CD14-positive monocyte (primary cell): ENCODE data around the gene ATP6V0A4. TPM values are rescaled to one million over a fixed set of nuclear protein-coding genes. Genes with fewer than 3 reads are reported as not detected.

Experiments used
- DNase-seq, 3 donors: peaks; one replicate each; pipeline ENCODE4 v3.0.0-alpha.2; 2011 to 2022
- H2AFZ ChIP-seq: 2 replicates; pipeline ENCODE4 v1.6.0; 2012; ENCODE audit warnings: mild to moderate bottlenecking, low read depth, low read length, inconsistent platforms; ENCODE audit not compliant: insufficient read depth, poor library complexity, severe bottlenecking
- H3K27ac ChIP-seq, 2 donors: 1 replicate in 1 of 2; 2 replicates in 1 of 2; pipeline ENCODE4 v1.5.1; 2012 to 2013; ENCODE audit warnings: low read length in 2 of 2, control low read depth in 1 of 2, inconsistent platforms in 1 of 2, low read depth in 1 of 2, mild to moderate bottlenecking in 1 of 2
- H3K27me3 ChIP-seq, 2 donors: one replicate each; pipeline versions ENCODE4 v1.6.0 to v1.6.1; 2011 to 2013; ENCODE audit warnings: low read length in 2 of 2; ENCODE audit not compliant: control insufficient read depth in 2 of 2, insufficient read depth in 2 of 2
- H3K36me3 ChIP-seq, 2 donors: replicated peaks in 1 of 2; 1 replicate in 1 of 2; 2 replicates in 1 of 2; pipeline versions ENCODE4 v1.5.1 to v1.6.1; 2012 to 2013; ENCODE audit warnings: low read length in 2 of 2, control low read depth in 1 of 2, inconsistent platforms in 1 of 2, mild to moderate bottlenecking in 1 of 2; ENCODE audit not compliant: insufficient read depth in 2 of 2, control insufficient read depth in 1 of 2
- H3K4me1 ChIP-seq, 2 donors: 1 replicate in 1 of 2; 2 replicates in 1 of 2; pipeline versions ENCODE4 v1.5.1 to v1.6.1; 2012 to 2013; ENCODE audit warnings: low read length in 2 of 2, control low read depth in 1 of 2, inconsistent platforms in 1 of 2, mild to moderate bottlenecking in 1 of 2, moderate library complexity in 1 of 2; ENCODE audit not compliant: insufficient read depth in 2 of 2, control insufficient read depth in 1 of 2
- H3K4me2 ChIP-seq: replicated peaks from 2 replicates; pipeline ENCODE3; 2012; ENCODE audit warnings: low read length, moderate library complexity, mild to moderate bottlenecking; ENCODE audit not compliant: poor library complexity, severe bottlenecking; ENCODE audit errors: extremely low read depth
- H3K4me3 ChIP-seq, 3 experiments: fragments of 200-600 bp in 1 of 3; sonication (generic) in 1 of 3; replicated peaks in 1 of 3; 1 replicate in 2 of 3; 2 replicates in 1 of 3; pipeline ENCODE4 v1.5.1; 2011 to 2013; ENCODE audit warnings: low read length in 3 of 3, mild to moderate bottlenecking in 3 of 3, control low read depth in 2 of 3, low read depth in 2 of 3, inconsistent platforms in 1 of 3, moderate library complexity in 1 of 3
- H3K79me2 ChIP-seq: 2 replicates; pipeline ENCODE4 v1.6.0; 2012; ENCODE audit warnings: mild to moderate bottlenecking, control low read depth, inconsistent platforms, low read length, moderate library complexity; ENCODE audit not compliant: insufficient read depth
- H3K9ac ChIP-seq: 2 replicates; pipeline ENCODE4 v1.6.0; 2017; ENCODE audit warnings: low read length, mild to moderate bottlenecking; ENCODE audit not compliant: insufficient read depth, poor library complexity, severe bottlenecking
- H3K9me3 ChIP-seq, 2 donors: replicated peaks in 1 of 2; 1 replicate in 1 of 2; 2 replicates in 1 of 2; pipeline versions ENCODE4 v1.5.1 to v1.6.1; 2012 to 2013; ENCODE audit warnings: low read length in 2 of 2, control low read depth in 1 of 2; ENCODE audit not compliant: control insufficient read depth in 1 of 2, insufficient read depth in 1 of 2
- H4K20me1 ChIP-seq: 2 replicates; pipeline ENCODE4 v1.6.0; 2012; ENCODE audit warnings: mild to moderate bottlenecking, low read length, control low read depth, moderate library complexity; ENCODE audit not compliant: insufficient read depth
- H3K27ac Mint-ChIP-seq, 7 donors: one replicate each; pipeline ENCODE4 v1.8.0; 2020; ENCODE audit warnings: mild to moderate bottlenecking in 7 of 7, mixed read lengths in 7 of 7, moderate library complexity in 6 of 7, inconsistent platforms in 2 of 7
- H3K27me3 Mint-ChIP-seq, 3 donors: one replicate each; pipeline ENCODE4 v1.8.0; 2021 to 2022; ENCODE audit warnings: low read depth in 3 of 3, mild to moderate bottlenecking in 3 of 3, mixed read lengths in 3 of 3, moderate library complexity in 3 of 3, inconsistent platforms in 1 of 3
- H3K36me3 Mint-ChIP-seq, 2 donors: one replicate each; pipeline ENCODE4 v1.8.0; 2020; ENCODE audit warnings: mixed read lengths in 2 of 2, inconsistent platforms in 1 of 2, mild to moderate bottlenecking in 1 of 2
- H3K4me1 Mint-ChIP-seq: one replicate; pipeline ENCODE4 v1.8.0; 2020; ENCODE audit warnings: mild to moderate bottlenecking, mixed read lengths
- H3K4me3 Mint-ChIP-seq, 2 donors: one replicate each; pipeline ENCODE4 v1.8.0; 2020; ENCODE audit warnings: mild to moderate bottlenecking in 2 of 2, mixed read lengths in 2 of 2, moderate library complexity in 1 of 2
- H3K9me3 Mint-ChIP-seq, 7 donors: one replicate each; pipeline ENCODE4 v1.8.0; 2020 to 2022; ENCODE audit warnings: mixed read lengths in 7 of 7, mild to moderate bottlenecking in 6 of 7, moderate library complexity in 6 of 7, inconsistent platforms in 2 of 7
- WGBS: methylation state at CpG from one replicate; pipeline ENCODE4 v1.1.5; 2013; ENCODE audit warnings: missing lambda C conversion rate; ENCODE audit not compliant: insufficient coverage; 5-methylcytosine and 5-hydroxymethylcytosine counted together
- intact Hi-C, 2 donors: fragments of 100-400 bp; cut with micrococcal nuclease; formaldehyde crosslinking; loops; one replicate each; pipeline versions ENCODE4 v1.15.0 to v1.15.1; 2023
- polyA plus RNA-seq, 3 donors: library from polyadenylated mRNA; depleted of rRNA in 1 of 3; unstranded in 2 of 3; stranded (reverse) in 1 of 3; fragments of 300-500 nt in 2 of 3; fragments of >200 nt in 1 of 3; fragmentation: Illumina TruSeq in 2 of 3; gene quantifications; 1 replicate in 2 of 3; 2 replicates in 1 of 3; pipeline ENCODE4 v1.2.3, GENCODE V29; 2012 to 2021
- TF ChIP-seq, protein P1 (sequence below): fragments of 200-600 bp; IDR thresholded peaks from one replicate; pipeline ENCODE4 v1.8.0; 2022; ENCODE audit warnings: antibody characterized with exemption, mild to moderate bottlenecking

Gene ATP6V0A4
- polyA plus RNA-seq, 3 donors, result not detected

- H3K27me3 ChIP-seq, result no peaks in the 10 kb centered on the region
- H3K4me2 ChIP-seq, result no peak overlapping the region
- H3K27ac ChIP-seq, result no peak overlapping the region
- intact Hi-C loops, result no loop called here
- Mint-ChIP-seq H3K4me1 (no peaks in the 10 kb centered on the region), H3K36me3 (no peaks in the 10 kb centered on the region), H3K9me3 (peaks cover 0 to 5% (median 3%) of the 10 kb centered on the region in 7 donors), H3K4me3 (no peak overlapping the region), H3K27ac (peak overlapping the region in 1 of 7 donors; percentile 20), H3K27me3 (peaks cover 0 to 3% (median 1%) of the 10 kb centered on the region in 3 donors)
- no peaks in the 10 kb centered on the region for H3K79me2 ChIP-seq
- H2AFZ ChIP-seq, result no peak overlapping the region
- no peak for DNase-seq
- no peaks in the 10 kb centered on the region for H3K36me3 ChIP-seq
- TF ChIP-seq, protein P1, sequence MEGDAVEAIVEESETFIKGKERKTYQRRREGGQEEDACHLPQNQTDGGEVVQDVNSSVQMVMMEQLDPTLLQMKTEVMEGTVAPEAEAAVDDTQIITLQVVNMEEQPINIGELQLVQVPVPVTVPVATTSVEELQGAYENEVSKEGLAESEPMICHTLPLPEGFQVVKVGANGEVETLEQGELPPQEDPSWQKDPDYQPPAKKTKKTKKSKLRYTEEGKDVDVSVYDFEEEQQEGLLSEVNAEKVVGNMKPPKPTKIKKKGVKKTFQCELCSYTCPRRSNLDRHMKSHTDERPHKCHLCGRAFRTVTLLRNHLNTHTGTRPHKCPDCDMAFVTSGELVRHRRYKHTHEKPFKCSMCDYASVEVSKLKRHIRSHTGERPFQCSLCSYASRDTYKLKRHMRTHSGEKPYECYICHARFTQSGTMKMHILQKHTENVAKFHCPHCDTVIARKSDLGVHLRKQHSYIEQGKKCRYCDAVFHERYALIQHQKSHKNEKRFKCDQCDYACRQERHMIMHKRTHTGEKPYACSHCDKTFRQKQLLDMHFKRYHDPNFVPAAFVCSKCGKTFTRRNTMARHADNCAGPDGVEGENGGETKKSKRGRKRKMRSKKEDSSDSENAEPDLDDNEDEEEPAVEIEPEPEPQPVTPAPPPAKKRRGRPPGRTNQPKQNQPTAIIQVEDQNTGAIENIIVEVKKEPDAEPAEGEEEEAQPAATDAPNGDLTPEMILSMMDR, result no peak
- no peaks in the 10 kb centered on the region for H4K20me1 ChIP-seq
- no peaks in the 10 kb centered on the region for H3K4me1 ChIP-seq
- no peaks in the 10 kb centered on the region for H3K9me3 ChIP-seq
- H3K4me3 ChIP-seq, result no peak overlapping the region
- WGBS, result 100% methylated on average over 7 of the region's 9 CpGs
- no peak overlapping the region for H3K9ac ChIP-seq
Measured at GRCh38 chr7:138729444-138729843, 68.6 kb downstream of the ATP6V0A4 start.

DNA sequence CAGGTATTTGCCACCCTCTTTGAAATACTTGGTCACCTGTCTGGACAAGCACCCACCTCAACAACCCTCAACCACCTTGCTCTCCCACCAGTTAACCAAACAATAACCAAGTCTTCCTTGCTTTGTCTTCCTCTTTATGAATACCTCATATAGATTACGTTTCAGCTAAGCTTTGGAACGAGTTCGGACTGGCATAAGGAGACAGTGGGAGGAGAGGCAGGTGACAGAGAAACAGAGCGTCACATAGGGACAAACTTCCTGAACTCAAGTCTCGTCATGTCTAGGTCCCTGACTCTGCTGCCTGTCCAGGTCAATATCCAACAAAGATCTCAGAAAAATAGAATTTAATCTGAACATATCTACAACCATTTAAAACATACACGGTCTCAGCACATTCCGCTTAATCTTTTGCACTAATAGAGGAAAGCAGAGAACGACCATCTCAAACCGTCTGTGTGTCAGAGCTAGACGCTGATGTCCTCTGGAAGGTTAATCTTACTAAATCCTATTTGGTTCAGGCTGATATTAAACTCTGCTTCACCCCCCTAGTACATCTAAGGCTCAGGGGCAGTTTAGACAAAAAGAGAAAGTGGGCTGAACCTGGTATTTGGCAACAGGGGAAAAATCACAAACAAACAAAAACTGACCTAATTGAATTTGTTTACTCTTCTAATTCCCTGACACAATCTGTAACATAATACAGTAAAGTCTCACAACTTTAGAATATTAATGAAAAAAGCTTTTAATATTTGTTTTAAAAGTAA, 70.5 kb downstream of the ATP6V0A4 start:
- H3K9me3 Mint-ChIP-seq, result peaks cover 0 to 5% (median 3%) of the 10 kb centered on the region in 7 donors
- Histone ChIP-seq H3K4me2 (no peak overlapping the region), H4K20me1 (no peaks in the 10 kb centered on the region), H2AFZ (no peak overlapping the region), H3K9ac (no peak overlapping the region), H3K9me3 (no peaks in the 10 kb centered on the region), H3K79me2 (no peaks in the 10 kb centered on the region), H3K4me1 (no peaks in the 10 kb centered on the region), H3K27ac (no peak overlapping the region), H3K4me3 (no peak overlapping the region), H3K27me3 (no peaks in the 10 kb centered on the region), H3K36me3 (no peaks in the 10 kb centered on the region)
- no peak for DNase-seq
- H3K27me3 Mint-ChIP-seq, result peaks cover 1 to 5% (median 3%) of the 10 kb centered on the region in 3 donors
- H3K4me1 Mint-ChIP-seq, result no peaks in the 10 kb centered on the region
- no peak overlapping the region for H3K27ac Mint-ChIP-seq
- TF ChIP-seq, protein P1, result no peak
- H3K36me3 Mint-ChIP-seq, result no peaks in the 10 kb centered on the region
- intact Hi-C loops, result no loop called here
- 100% methylated on average over 4 of the region's 10 CpGs for WGBS
- no peak overlapping the region for H3K4me3 Mint-ChIP-seq
